GM19193 (cell line): Measurements from ENCODE around the gene CNDP2.

Experiments used
- POLR2A ChIP-seq: IDR thresholded peaks from 4 replicates; pipeline ENCODE4 v1.6.1; 2011; ENCODE audit not compliant: insufficient read depth, insufficient read length; ENCODE audit errors: extremely low read depth

Gene CNDP2

GRCh38 chr18:74507097-74507881, 11.1 kb downstream of the CNDP2 start:
- TF ChIP-seq POLR2A: no peak

GRCh38 chr18:74507927-74508326, 11.8 kb downstream of the CNDP2 start:
- no peak for TF ChIP-seq POLR2A

- no peak for TF ChIP-seq POLR2A
These were observed 12.2 kb downstream of the CNDP2 start for GRCh38 chr18:74508366-74508765.

GRCh38 chr18:74508821-74509225, 12.7 kb downstream of the CNDP2 start:
- no peak for TF ChIP-seq POLR2A

- no peak for TF ChIP-seq POLR2A
These were observed 13.9 kb downstream of the CNDP2 start for GRCh38 chr18:74509856-74510769.

GRCh38 chr18:74510770-74511095, 14.6 kb downstream of the CNDP2 start:
- no peak for TF ChIP-seq POLR2A

GRCh38 chr18:74511823-74512222, 15.7 kb downstream of the CNDP2 start:
- TF ChIP-seq POLR2A: peak; percentile 35

GRCh38 chr18:74512321-74513053, 16.3 kb downstream of the CNDP2 start:
- TF ChIP-seq POLR2A: peak; percentile 1

GRCh38 chr18:74513149-74513882, 17.2 kb downstream of the CNDP2 start:
- TF ChIP-seq POLR2A: no peak

- no peak for TF ChIP-seq POLR2A
These were observed 17.7 kb downstream of the CNDP2 start for GRCh38 chr18:74513883-74514205.

- TF ChIP-seq POLR2A: no peak
These were observed 18.8 kb downstream of the CNDP2 start for GRCh38 chr18:74514860-74515495.

- TF ChIP-seq POLR2A: no peak
These were observed 19.6 kb downstream of the CNDP2 start for GRCh38 chr18:74515620-74516231.

- no peak for TF ChIP-seq POLR2A
These were observed 20.4 kb downstream of the CNDP2 start for GRCh38 chr18:74516271-74517235.
